ENCODE measurements around the gene CCNDBP1. TPM values are rescaled to one million over a fixed set of nuclear protein-coding genes. Genes with fewer than 3 reads are reported as not detected.

The CCNDBP1 gene, protein sequence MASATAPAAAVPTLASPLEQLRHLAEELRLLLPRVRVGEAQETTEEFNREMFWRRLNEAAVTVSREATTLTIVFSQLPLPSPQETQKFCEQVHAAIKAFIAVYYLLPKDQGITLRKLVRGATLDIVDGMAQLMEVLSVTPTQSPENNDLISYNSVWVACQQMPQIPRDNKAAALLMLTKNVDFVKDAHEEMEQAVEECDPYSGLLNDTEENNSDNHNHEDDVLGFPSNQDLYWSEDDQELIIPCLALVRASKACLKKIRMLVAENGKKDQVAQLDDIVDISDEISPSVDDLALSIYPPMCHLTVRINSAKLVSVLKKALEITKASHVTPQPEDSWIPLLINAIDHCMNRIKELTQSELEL
- 100 to 1,000 TPM in 3 of 5 donors, 10 to 100 TPM in 2; 91.3 to 103 (median 102) TPM for total RNA-seq
- total RNA-seq (2013) = 130 TPM
- total RNA-seq = 19.0 to 176 (median 95.4) reads per million in 29 experiments

DNA sequence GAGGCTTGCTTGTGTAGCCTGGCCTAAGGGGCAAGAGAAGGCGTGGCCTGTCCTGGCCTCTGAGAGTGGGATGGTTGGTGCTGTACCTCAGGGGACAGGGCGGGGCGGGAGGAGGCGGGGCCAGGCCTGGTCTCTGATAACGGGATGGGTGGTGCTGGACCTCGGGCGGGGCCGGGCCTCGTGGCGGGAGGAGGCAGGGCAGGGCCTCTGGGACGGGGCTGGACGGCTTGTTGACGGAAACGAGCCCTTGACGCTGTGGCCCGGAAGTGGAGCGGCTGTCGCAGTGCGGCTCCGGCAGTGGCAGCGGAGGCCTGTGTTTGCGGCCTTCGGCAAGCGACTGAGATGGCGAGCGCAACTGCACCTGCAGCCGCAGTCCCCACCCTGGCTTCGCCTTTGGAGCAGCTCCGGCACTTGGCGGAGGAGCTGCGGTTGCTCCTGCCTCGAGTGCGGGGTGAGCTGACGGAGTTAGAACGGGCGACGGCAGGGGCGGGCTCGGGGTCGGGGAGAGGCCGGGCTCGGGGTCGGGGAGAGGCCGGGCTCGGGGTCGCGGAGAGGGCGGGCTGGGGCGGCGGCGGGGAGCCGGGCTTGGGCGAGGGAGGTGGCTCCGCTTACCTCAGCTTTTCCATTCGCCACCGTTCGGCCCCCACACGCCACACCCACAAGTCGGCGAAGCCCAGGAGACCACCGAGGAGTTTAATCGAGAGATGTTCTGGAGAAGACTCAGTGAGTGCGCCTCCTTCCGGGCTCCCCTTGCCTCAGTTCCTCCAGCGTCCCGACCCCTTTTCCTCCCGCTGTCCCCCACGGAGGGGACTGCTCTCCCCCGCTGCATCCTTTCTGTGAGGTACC, at the start of gene CCNDBP1:
Gene CCNDBP1 (plus strand): TSS at position 247 of the 846 bp plus-strand sequence. CDS start 96 bp downstream, at position 343.
- Mint-ChIP-seq H3K4me3 (peak within 1 kb of the TSS; percentile 91 to 97 (median 94)), H3K27ac (peak within 1 kb of the TSS; percentile 96 to 97), H3K27me3 (no peaks in the 10 kb centered on the region), H3K36me3 (peaks cover 26% of the 10 kb centered on the region), H3K4me1 (peaks cover 40 to 54% (median 41%) of the 10 kb centered on the region in 3 donors), H3K9me3 (no peaks in the 10 kb centered on the region)
- H3K27ac ChIP-seq (ENCODE audit: low read length) = peak within 1 kb of the TSS; percentile 90
- CTCF ChIA-PET = no interaction called here
- WGBS (ENCODE audit: insufficient coverage) = under 1% methylated on average over 49 of the region's 69 CpGs
- peak within 1 kb of the TSS; percentile 59 to 89 for H3K4me3 ChIP-seq (ENCODE audit: control insufficient read depth in 1 of 2, extremely low read depth in 1 of 2, low read length in 1 of 2)
- ATAC-seq (replicated peaks in 1 of 4) = peak; percentile 86 to 94 (median 90)
- H3K27me3 ChIP-seq (replicated peaks in 1 of 2; ENCODE audit: control insufficient read depth in 2 of 2, extremely low read depth in 1 of 2, insufficient read depth in 2 of 2, low read length in 1 of 2) = no peaks in the 10 kb centered on the region
- peaks cover 3 to 19% of the 10 kb centered on the region in 2 experiments for H3K4me1 ChIP-seq (ENCODE audit: control insufficient read depth in 1 of 2, extremely low read depth in 1 of 2, insufficient read depth in 2 of 2, low read length in 2 of 2)
- H3K36me3 ChIP-seq (ENCODE audit: control insufficient read depth in 2 of 2, extremely low read depth in 1 of 2, insufficient read depth in 1 of 2, low read length in 1 of 2) = peaks cover 4 to 20% of the 10 kb centered on the region in 2 donors
- POLR2A ChIA-PET = no interaction called here
- DNase-seq = peak; percentile 69 to 91 (median 81)
- H3K9me3 ChIP-seq = no peaks in the 10 kb centered on the region

DNA sequence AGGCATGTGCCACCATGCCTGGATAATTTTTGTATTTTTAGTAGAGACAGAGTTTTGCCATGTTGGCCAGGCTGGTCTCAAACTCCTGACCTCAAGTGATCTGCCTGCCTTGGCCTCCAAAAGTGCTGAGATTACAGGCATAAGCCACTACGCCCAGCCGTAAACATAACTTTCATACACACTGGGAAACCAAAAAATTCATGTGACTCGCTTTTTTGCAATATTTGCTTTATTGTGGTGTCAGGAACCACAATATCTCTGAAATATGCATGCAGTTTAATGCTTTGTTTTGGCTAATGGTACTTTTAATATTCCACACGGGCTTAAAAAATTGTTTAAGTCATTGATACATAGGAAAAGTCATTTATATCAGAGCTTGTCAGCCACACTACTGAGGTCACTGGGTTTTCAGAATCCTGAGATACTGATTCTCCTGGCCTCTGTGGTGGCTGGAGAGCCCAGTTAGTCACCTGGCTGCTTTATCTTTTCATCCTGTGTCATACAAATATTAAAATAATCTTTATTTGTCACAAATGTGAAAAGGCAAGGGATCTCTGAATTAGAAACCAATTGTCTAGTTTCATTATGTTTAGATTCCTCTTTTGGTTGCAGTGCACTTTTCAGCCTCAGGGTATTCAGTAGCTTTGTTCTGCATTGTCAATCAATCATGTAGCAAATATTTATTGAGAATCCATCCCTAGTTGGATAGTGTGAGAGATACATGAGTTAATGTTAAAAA, 41.8 kb upstream of the CCNDBP1 start:
- Mint-ChIP-seq H3K4me3 (no peak overlapping the region), H3K27ac (no peak overlapping the region), H3K27me3 (no peaks in the 10 kb centered on the region), H3K4me1 (peaks cover 15 to 19% (median 17%) of the 10 kb centered on the region in 3 donors), H3K9me3 (no peaks in the 10 kb centered on the region), H3K36me3 (peaks cover 51% of the 10 kb centered on the region)
- DNase-seq = no peak
- ATAC-seq (replicated peaks in 1 of 4) = no peak
- Histone ChIP-seq H3K36me3 (ENCODE audit: control insufficient read depth in 2 of 2, extremely low read depth in 1 of 2, insufficient read depth in 1 of 2, low read length in 1 of 2) (peaks cover 0 to 24% of the 10 kb centered on the region in 2 donors), H3K4me3 (ENCODE audit: control insufficient read depth in 1 of 2, extremely low read depth in 1 of 2, low read length in 1 of 2) (no peak overlapping the region), H3K4me1 (ENCODE audit: control insufficient read depth in 1 of 2, extremely low read depth in 1 of 2, insufficient read depth in 2 of 2, low read length in 2 of 2) (peaks cover 0 to 6% of the 10 kb centered on the region in 2 experiments), H3K9me3 (no peaks in the 10 kb centered on the region), H3K27me3 (replicated peaks in 1 of 2; ENCODE audit: control insufficient read depth in 2 of 2, extremely low read depth in 1 of 2, insufficient read depth in 2 of 2, low read length in 1 of 2) (no peaks in the 10 kb centered on the region), H3K27ac (ENCODE audit: low read length) (no peak overlapping the region)
- WGBS (ENCODE audit: insufficient coverage) = no CpG with 5 or more reads among the region's 4 CpGs
- CTCF ChIA-PET = no interaction called here
- POLR2A ChIA-PET = no interaction called here

DNA sequence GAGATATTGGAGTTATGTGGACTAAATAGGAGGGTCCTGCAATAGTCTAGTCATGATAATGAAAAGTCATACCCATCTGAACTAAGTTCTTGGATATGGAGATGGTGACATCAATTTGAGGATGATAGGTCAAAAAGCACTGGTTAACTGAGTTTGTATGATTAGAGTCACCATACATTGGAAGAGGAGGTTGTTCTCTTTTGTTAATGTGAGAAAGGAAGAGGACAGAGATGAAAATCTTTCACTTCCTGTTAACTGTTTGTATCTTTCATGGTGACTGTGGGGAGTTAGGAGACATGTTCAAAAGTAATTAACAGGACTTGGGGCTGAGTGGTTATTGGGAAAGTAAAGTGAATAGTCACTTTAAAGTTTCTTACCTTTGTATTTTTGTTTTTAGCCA, 40.7 kb upstream of the CCNDBP1 start:
- Histone ChIP-seq H3K27me3 (replicated peaks in 1 of 2; ENCODE audit: control insufficient read depth in 2 of 2, extremely low read depth in 1 of 2, insufficient read depth in 2 of 2, low read length in 1 of 2) (no peaks in the 10 kb centered on the region), H3K4me1 (ENCODE audit: control insufficient read depth in 1 of 2, extremely low read depth in 1 of 2, insufficient read depth in 2 of 2, low read length in 2 of 2) (peaks cover 0 to 6% of the 10 kb centered on the region in 2 experiments), H3K9me3 (no peaks in the 10 kb centered on the region), H3K27ac (ENCODE audit: low read length) (no peak overlapping the region), H3K36me3 (ENCODE audit: control insufficient read depth in 2 of 2, extremely low read depth in 1 of 2, insufficient read depth in 1 of 2, low read length in 1 of 2) (peaks cover 0 to 24% of the 10 kb centered on the region in 2 donors), H3K4me3 (ENCODE audit: control insufficient read depth in 1 of 2, extremely low read depth in 1 of 2, low read length in 1 of 2) (no peak overlapping the region)
- H3K4me3 Mint-ChIP-seq = no peak overlapping the region
- ATAC-seq (replicated peaks in 1 of 4) (no peak), DNase-seq (no peak)
- no peaks in the 10 kb centered on the region for H3K27me3 Mint-ChIP-seq
- no peak overlapping the region for H3K27ac Mint-ChIP-seq
- H3K4me1 Mint-ChIP-seq = peaks cover 15 to 19% (median 17%) of the 10 kb centered on the region in 3 donors
- no peaks in the 10 kb centered on the region for H3K9me3 Mint-ChIP-seq
- peaks cover 48% of the 10 kb centered on the region for H3K36me3 Mint-ChIP-seq
- ChIA-PET CTCF (no interaction called here), POLR2A (no interaction called here)

DNA sequence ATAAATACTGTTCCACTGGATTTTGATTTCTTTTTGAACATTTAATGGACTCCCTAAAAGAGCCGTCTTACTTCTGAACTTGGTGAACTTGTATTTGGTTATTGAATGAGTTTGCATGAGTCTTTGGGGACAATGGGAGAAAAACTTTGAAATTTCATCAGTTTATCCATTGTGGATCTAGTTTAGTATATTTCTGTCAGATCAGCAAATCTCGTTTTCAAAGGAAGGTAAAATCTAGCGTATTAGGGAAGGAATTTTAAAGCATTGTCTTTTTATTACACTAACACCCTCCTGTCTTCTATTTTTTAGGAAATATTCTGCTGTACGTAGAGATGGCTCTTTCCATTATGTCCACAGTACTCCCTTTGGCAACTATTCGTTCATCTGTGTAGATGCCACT, 39.0 kb upstream of the CCNDBP1 start:
- Mint-ChIP-seq H3K4me1 (peaks cover 16 to 24% (median 18%) of the 10 kb centered on the region in 3 donors), H3K36me3 (peaks cover 35% of the 10 kb centered on the region), H3K9me3 (no peaks in the 10 kb centered on the region), H3K27ac (no peak overlapping the region), H3K4me3 (no peak overlapping the region), H3K27me3 (no peaks in the 10 kb centered on the region)
- H3K36me3 ChIP-seq (ENCODE audit: control insufficient read depth in 2 of 2, extremely low read depth in 1 of 2, insufficient read depth in 1 of 2, low read length in 1 of 2) = peaks cover 0 to 19% of the 10 kb centered on the region in 2 donors
- H3K9me3 ChIP-seq = no peaks in the 10 kb centered on the region
- no peak for ATAC-seq (replicated peaks in 1 of 4)
- ChIA-PET CTCF (no interaction called here), POLR2A (no interaction called here)
- H3K4me1 ChIP-seq (ENCODE audit: control insufficient read depth in 1 of 2, extremely low read depth in 1 of 2, insufficient read depth in 2 of 2, low read length in 2 of 2) = peaks cover 3 to 6% of the 10 kb centered on the region in 2 experiments
- no peaks in the 10 kb centered on the region for H3K27me3 ChIP-seq (replicated peaks in 1 of 2; ENCODE audit: control insufficient read depth in 2 of 2, extremely low read depth in 1 of 2, insufficient read depth in 2 of 2, low read length in 1 of 2)
- H3K4me3 ChIP-seq (ENCODE audit: control insufficient read depth in 1 of 2, extremely low read depth in 1 of 2, low read length in 1 of 2) = no peak overlapping the region
- H3K27ac ChIP-seq (ENCODE audit: low read length) = no peak overlapping the region
- no peak for DNase-seq
- 100% methylated on average over 1 of the region's 5 CpGs for WGBS (ENCODE audit: insufficient coverage)

DNA sequence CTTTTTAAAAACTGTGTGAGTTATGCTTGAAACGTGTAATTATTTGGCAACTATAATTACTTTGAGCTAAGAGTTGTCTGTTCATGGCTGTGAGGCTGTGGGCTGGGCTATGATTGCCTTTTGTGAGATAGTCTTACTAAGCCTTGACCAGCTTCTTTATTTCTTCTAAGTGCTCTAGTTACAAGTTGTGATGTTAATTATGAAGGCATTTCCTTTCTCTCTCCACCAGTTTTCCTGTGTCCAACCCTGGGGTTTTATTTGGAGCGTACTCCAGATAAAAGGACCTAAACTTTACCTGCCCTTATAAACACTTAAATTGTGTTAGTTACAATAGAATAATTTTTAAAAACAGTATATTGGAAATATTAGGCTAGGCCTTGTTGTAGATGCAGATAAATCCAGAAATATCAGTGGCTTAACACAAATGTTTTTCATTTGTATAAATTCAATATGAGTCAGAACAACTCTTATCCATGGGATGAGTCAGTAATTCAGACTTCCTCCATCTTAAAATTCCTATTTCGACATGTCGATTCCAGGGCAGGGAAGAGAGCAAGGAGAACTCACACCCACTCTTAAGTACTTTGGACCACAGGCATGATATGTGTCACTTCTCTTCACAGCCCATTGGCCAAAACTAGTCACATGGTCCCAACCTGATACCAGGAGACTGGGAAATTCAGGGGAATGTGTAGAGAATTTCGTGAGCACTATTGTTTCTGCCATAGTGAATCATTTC, 34.8 kb upstream of the CCNDBP1 start:
- Histone ChIP-seq H3K9me3 (no peaks in the 10 kb centered on the region), H3K27me3 (replicated peaks in 1 of 2; ENCODE audit: control insufficient read depth in 2 of 2, extremely low read depth in 1 of 2, insufficient read depth in 2 of 2, low read length in 1 of 2) (no peaks in the 10 kb centered on the region), H3K4me3 (ENCODE audit: control insufficient read depth in 1 of 2, extremely low read depth in 1 of 2, low read length in 1 of 2) (no peak overlapping the region), H3K4me1 (ENCODE audit: control insufficient read depth in 1 of 2, extremely low read depth in 1 of 2, insufficient read depth in 2 of 2, low read length in 2 of 2) (peaks cover 7 to 11% of the 10 kb centered on the region in 2 experiments), H3K27ac (ENCODE audit: low read length) (no peak overlapping the region), H3K36me3 (ENCODE audit: control insufficient read depth in 2 of 2, extremely low read depth in 1 of 2, insufficient read depth in 1 of 2, low read length in 1 of 2) (peaks cover 0 to 29% of the 10 kb centered on the region in 2 donors)
- POLR2A ChIA-PET = no interaction called here
- Mint-ChIP-seq H3K4me1 (peaks cover 12 to 21% (median 16%) of the 10 kb centered on the region in 3 donors), H3K9me3 (no peaks in the 10 kb centered on the region), H3K27ac (no peak overlapping the region), H3K4me3 (no peak overlapping the region), H3K36me3 (peaks cover 36% of the 10 kb centered on the region), H3K27me3 (no peaks in the 10 kb centered on the region)
- ATAC-seq (replicated peaks in 1 of 4) (no peak), DNase-seq (no peak)
- CTCF ChIA-PET = no interaction called here
- WGBS (ENCODE audit: insufficient coverage) = no CpG with 5 or more reads among the region's 5 CpGs

Data from T-cell (primary cell).